OCI-LY7 (cell line): ENCODE results near the gene DEFB119. TPM values are rescaled to one million over a fixed set of nuclear protein-coding genes. Genes with fewer than 3 reads are reported as not detected.

ENCODE experiments used
- BruUV-seq: library from RNA; stranded (reverse); fragments of 400-500 nt; replicated peaks from 2 replicates; lab custom pipeline; 2021; lab: Mats Ljungman, UMichigan
- CTCF ChIA-PET: fragments of 300-600 bp; sonication (Branson Sonifier 250); formaldehyde crosslinking; loops from one replicate; lab custom pipeline; 2022; ENCODE audit warnings: antibody characterized with exemption; ENCODE audit not compliant: unreplicated experiment; lab: Charles Lee
- POLR2A ChIA-PET: fragments of 300-600 bp; sonication (Branson Sonifier 250); formaldehyde crosslinking; loops from one replicate; lab custom pipeline; 2022; ENCODE audit warnings: antibody characterized with exemption; lab: Charles Lee
- DNase-seq: peaks from one replicate; pipeline ENCODE4 v3.0.0-alpha.2; 2015; ENCODE audit warnings: low spot score
- H2AFZ ChIP-seq: fragments of 200-600 bp; sonication (generic), shearing (Covaris generic); 2 replicates; pipeline ENCODE4 v1.6.1; 2014; ENCODE audit warnings: mild to moderate bottlenecking, antibody characterized with exemption, low read length, moderate library complexity
- H3K27ac ChIP-seq: fragments of 200-600 bp; sonication (generic); 2 replicates; pipeline ENCODE4 v1.5.1; 2014; ENCODE audit warnings: mixed run types, low read depth, mild to moderate bottlenecking, moderate library complexity, low read length, inconsistent platforms; ENCODE audit not compliant: poor library complexity, severe bottlenecking
- H3K36me3 ChIP-seq: fragments of 200-600 bp; sonication (generic); 2 replicates; pipeline ENCODE4 v1.6.1; 2014; ENCODE audit warnings: mild to moderate bottlenecking, antibody characterized with exemption, low read length, moderate library complexity, mixed read lengths; ENCODE audit not compliant: insufficient read depth
- H3K4me1 ChIP-seq: fragments of 200-600 bp; sonication (generic); 2 replicates; pipeline ENCODE4 v1.5.1; 2014; ENCODE audit warnings: mild to moderate bottlenecking, low read length; ENCODE audit not compliant: insufficient read depth, poor library complexity, severe bottlenecking
- H3K4me2 ChIP-seq: fragments of 200-600 bp; sonication (generic); 2 replicates; pipeline ENCODE4 v1.6.1; 2014; ENCODE audit warnings: mild to moderate bottlenecking, low read length
- H3K4me3 ChIP-seq: fragments of 200-600 bp; sonication (generic); 2 replicates; pipeline ENCODE4 v1.5.1; 2014; ENCODE audit warnings: mild to moderate bottlenecking, low read depth, low read length; ENCODE audit not compliant: poor library complexity, severe bottlenecking
- H3K79me2 ChIP-seq: fragments of 200-600 bp; sonication (generic); 2 replicates; pipeline ENCODE4 v1.6.1; 2016; ENCODE audit warnings: low read depth, mild to moderate bottlenecking, low read length, moderate library complexity, mixed read lengths; ENCODE audit not compliant: insufficient read depth
- H3K9me2 ChIP-seq: fragments of 200-600 bp; sonication (generic); 2 replicates; pipeline ENCODE4 v1.6.1; 2016; ENCODE audit warnings: mild to moderate bottlenecking, low read length, mixed read lengths; ENCODE audit not compliant: insufficient read depth
- H3K9me3 ChIP-seq: fragments of 200-600 bp; sonication (generic); 2 replicates; pipeline ENCODE4 v1.6.1; 2014; ENCODE audit warnings: mild to moderate bottlenecking, mixed run types, low read length, mixed read lengths
- H4K20me1 ChIP-seq: fragments of 200-600 bp; sonication (generic); 2 replicates; pipeline ENCODE4 v1.6.1; 2014; ENCODE audit warnings: mild to moderate bottlenecking, antibody characterized with exemption, low read length, moderate library complexity, mixed read lengths; ENCODE audit not compliant: insufficient read depth
- EZH2phosphoT487 ChIP-seq: fragments of 200-600 bp; sonication (generic); IDR thresholded peaks from 2 replicates; pipeline ENCODE4 v1.6.1; 2018; ENCODE audit warnings: low read depth, borderline replicate concordance, mild to moderate bottlenecking, mixed run types, antibody characterized with exemption, low read length, moderate library complexity, mixed read lengths
- intact Hi-C: fragments of 100-400 bp; cut with micrococcal nuclease; formaldehyde crosslinking; loops from one replicate; pipeline ENCODE4 v1.10.0; 2022; ENCODE audit not compliant: unreplicated experiment
- total RNA-seq, 2 experiments: library from RNA; depleted of rRNA in 1 of 2; stranded (reverse); fragments of >200 nt in 1 of 2; shearing (Covaris generic) in 1 of 2; gene quantifications; 2 replicates each; pipeline ENCODE4 v1.2.3, GENCODE V29; 2014 to 2022
- TF ChIP-seq, protein P1 (sequence below): fragments of 200-600 bp; sonication (generic); conservative IDR thresholded peaks from 2 replicates; pipeline ENCODE4 v1.5.1; 2014; ENCODE audit warnings: mild to moderate bottlenecking, antibody characterized with exemption, low read length, moderate library complexity, mixed read lengths

Gene DEFB119
- total RNA-seq, 2 experiments from 2014 or later, result not detected

DNA sequence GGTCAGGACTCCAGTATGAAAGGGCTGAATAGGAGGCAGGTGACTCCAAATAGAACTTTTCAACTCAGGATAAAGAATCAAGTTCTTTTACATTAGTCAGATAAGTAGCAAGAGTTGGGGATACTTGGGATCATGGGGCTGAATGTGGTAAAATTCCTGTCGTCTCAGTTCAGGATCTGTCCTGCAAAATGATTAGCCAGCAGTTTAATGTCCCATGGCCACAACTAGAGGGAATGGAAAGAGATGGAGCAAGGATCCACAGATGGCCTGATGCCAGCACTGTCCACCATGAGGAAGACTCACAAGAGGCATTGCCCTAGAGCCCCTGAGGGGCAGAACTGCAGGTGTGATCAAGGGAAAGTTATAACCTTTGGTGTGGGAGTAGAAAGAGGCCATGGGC is 13.5 kb upstream of the DEFB119 start:
- POLR2A ChIA-PET, result interaction anchor here (0.6 kb wide), 1 partner anchor 12 kb away, joined by 4 read pairs; no protein-coding TSS in a partner anchor
- no TSS peak for BruUV-seq
- intact Hi-C loops, result no loop called here

DNA sequence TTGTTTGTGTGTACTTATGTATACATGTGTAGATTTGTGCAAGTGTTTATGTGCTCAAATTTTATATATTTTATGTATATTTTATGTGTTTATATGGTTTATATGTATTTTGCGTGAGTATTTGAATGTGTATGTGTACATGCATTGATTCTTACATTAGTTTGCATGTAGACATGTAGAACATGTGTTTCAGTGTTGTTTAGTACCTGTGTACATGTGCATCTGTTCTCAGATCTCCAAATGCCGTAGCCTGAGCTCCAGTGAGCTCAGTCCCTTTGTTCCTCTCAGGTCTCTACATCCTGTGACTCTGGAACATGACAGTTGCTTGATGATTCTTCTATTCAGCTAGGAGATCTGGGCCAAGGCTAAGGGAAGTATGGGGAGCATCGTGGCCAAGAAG is 4.5 kb upstream of the DEFB119 start:
- no peaks in the 10 kb centered on the region for H4K20me1 ChIP-seq
- H2AFZ ChIP-seq, result no peak overlapping the region
- no peaks in the 10 kb centered on the region for H3K79me2 ChIP-seq
- H3K4me1 ChIP-seq, result no peaks in the 10 kb centered on the region
- intact Hi-C loops, result no loop called here
- no peak for DNase-seq
- CTCF ChIA-PET, result no interaction called here
- TF ChIP-seq EZH2phosphoT487, result no peak
- TF ChIP-seq, protein P1, sequence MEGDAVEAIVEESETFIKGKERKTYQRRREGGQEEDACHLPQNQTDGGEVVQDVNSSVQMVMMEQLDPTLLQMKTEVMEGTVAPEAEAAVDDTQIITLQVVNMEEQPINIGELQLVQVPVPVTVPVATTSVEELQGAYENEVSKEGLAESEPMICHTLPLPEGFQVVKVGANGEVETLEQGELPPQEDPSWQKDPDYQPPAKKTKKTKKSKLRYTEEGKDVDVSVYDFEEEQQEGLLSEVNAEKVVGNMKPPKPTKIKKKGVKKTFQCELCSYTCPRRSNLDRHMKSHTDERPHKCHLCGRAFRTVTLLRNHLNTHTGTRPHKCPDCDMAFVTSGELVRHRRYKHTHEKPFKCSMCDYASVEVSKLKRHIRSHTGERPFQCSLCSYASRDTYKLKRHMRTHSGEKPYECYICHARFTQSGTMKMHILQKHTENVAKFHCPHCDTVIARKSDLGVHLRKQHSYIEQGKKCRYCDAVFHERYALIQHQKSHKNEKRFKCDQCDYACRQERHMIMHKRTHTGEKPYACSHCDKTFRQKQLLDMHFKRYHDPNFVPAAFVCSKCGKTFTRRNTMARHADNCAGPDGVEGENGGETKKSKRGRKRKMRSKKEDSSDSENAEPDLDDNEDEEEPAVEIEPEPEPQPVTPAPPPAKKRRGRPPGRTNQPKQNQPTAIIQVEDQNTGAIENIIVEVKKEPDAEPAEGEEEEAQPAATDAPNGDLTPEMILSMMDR, result no peak
- POLR2A ChIA-PET, result no interaction called here
- H3K9me2 ChIP-seq, result no peaks in the 10 kb centered on the region
- H3K4me2 ChIP-seq, result no peak overlapping the region
- no peak overlapping the region for H3K4me3 ChIP-seq
- no peak overlapping the region for H3K27ac ChIP-seq
- H3K9me3 ChIP-seq, result no peaks in the 10 kb centered on the region
- H3K36me3 ChIP-seq, result no peaks in the 10 kb centered on the region
- no TSS peak for BruUV-seq

More for the DNA sequence above, 13.5 kb upstream of the DEFB119 start:
- no peak overlapping the region for H2AFZ ChIP-seq
- no peak overlapping the region for H3K4me2 ChIP-seq
- H3K79me2 ChIP-seq, result no peaks in the 10 kb centered on the region
- CTCF ChIA-PET, result no interaction called here
- TF ChIP-seq EZH2phosphoT487, result no peak
- TF ChIP-seq, protein P1, result no peak
- no peaks in the 10 kb centered on the region for H3K9me3 ChIP-seq
- no peaks in the 10 kb centered on the region for H4K20me1 ChIP-seq
- no peaks in the 10 kb centered on the region for H3K36me3 ChIP-seq
- no peak overlapping the region for H3K4me3 ChIP-seq
- no peak for DNase-seq
- H3K9me2 ChIP-seq, result no peaks in the 10 kb centered on the region
- H3K27ac ChIP-seq, result no peak overlapping the region
- no peaks in the 10 kb centered on the region for H3K4me1 ChIP-seq

DNA sequence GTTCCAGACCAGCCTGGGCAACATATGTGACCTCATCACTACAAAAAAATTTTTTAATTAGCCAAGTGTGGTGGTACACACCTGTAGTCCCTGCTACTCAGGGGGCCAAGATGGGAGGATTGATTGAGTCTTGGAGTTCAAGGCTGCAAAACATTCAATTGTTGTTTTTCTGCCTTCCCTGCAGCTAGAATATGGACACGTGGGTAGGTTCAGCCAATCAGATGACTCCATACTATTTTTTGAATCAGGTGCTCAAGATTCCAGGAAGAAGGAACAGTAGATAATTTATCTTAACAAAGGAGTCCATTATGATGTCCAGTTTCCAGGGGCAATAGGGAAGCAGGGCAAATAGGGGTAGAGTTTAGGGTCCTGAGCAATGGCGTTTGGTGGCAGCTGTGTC is 2.4 kb upstream of the DEFB119 start:
- intact Hi-C loops, result no loop called here
- Histone ChIP-seq H2AFZ (peak overlapping the region; percentile 49; the same call in 1 of the 2 replicates), H3K4me1 (no peaks in the 10 kb centered on the region), H3K4me3 (no peak overlapping the region), H4K20me1 (no peaks in the 10 kb centered on the region), H3K27ac (no peak overlapping the region), H3K36me3 (no peaks in the 10 kb centered on the region), H3K79me2 (no peaks in the 10 kb centered on the region), H3K9me2 (no peaks in the 10 kb centered on the region), H3K4me2 (no peak overlapping the region), H3K9me3 (no peaks in the 10 kb centered on the region)
- CTCF ChIA-PET, result interaction anchor here (1.0 kb wide), 1 partner anchor 18 kb away, joined by 3 read pairs; no protein-coding TSS in a partner anchor
- DNase-seq, result no peak
- no TSS peak for BruUV-seq
- POLR2A ChIA-PET, result no interaction called here
- TF ChIP-seq, protein P1, result no peak
- no peak for TF ChIP-seq EZH2phosphoT487
